Hepatocyte (in vitro differentiated cells): Measurements from ENCODE around the gene TDRD1. TPM values are rescaled to one million over a fixed set of nuclear protein-coding genes. Genes with fewer than 3 reads are reported as not detected.

Experiments
- DNase-seq: peaks from one replicate; pipeline ENCODE4 v3.0.0-alpha.2; 2016; ENCODE audit warnings: low spot score
- H2AFZ ChIP-seq: fragments of 200-600 bp; sonication (generic); 2 replicates; pipeline ENCODE4 v1.6.0; 2016; ENCODE audit warnings: antibody characterized with exemption, mild to moderate bottlenecking
- H3K27ac ChIP-seq: fragments of 200-600 bp; sonication (generic); 2 replicates; pipeline ENCODE4 v1.5.1; 2016; ENCODE audit warnings: mild to moderate bottlenecking
- H3K27me3 ChIP-seq: fragments of 200-600 bp; sonication (generic); 2 replicates; pipeline ENCODE4 v1.6.1; 2016
- H3K36me3 ChIP-seq: fragments of 200-600 bp; sonication (generic); replicated peaks from 2 replicates; pipeline ENCODE4 v1.5.1; 2016; ENCODE audit warnings: low read depth; ENCODE audit not compliant: insufficient read depth
- H3K4me1 ChIP-seq: fragments of 200-600 bp; sonication (generic); 2 replicates; pipeline ENCODE4 v1.5.1; 2016; ENCODE audit warnings: mild to moderate bottlenecking, moderate library complexity; ENCODE audit not compliant: insufficient read depth
- H3K4me2 ChIP-seq: fragments of 200-600 bp; sonication (generic); 2 replicates; pipeline ENCODE4 v1.6.0; 2016
- H3K4me3 ChIP-seq: fragments of 200-600 bp; sonication (generic); 2 replicates; pipeline ENCODE4 v1.5.1; 2016; ENCODE audit warnings: mild to moderate bottlenecking
- H3K79me2 ChIP-seq: fragments of 200-600 bp; sonication (generic); 2 replicates; pipeline ENCODE4 v1.6.0; 2017; ENCODE audit warnings: mild to moderate bottlenecking
- H3K9me2 ChIP-seq: fragments of 200-600 bp; sonication (generic); replicated peaks from 2 replicates; pipeline ENCODE4 v1.6.0; 2017; ENCODE audit warnings: mild to moderate bottlenecking; ENCODE audit not compliant: insufficient read depth
- H3K9me3 ChIP-seq: fragments of 200-600 bp; sonication (generic); 2 replicates; pipeline ENCODE4 v1.5.1; 2016; ENCODE audit warnings: low read depth, mild to moderate bottlenecking
- H4K20me1 ChIP-seq: fragments of 200-600 bp; sonication (generic); 2 replicates; pipeline ENCODE4 v1.6.0; 2016; ENCODE audit warnings: mild to moderate bottlenecking; ENCODE audit not compliant: insufficient read depth, poor library complexity, severe bottlenecking
- CTCF ChIP-seq: fragments of 200-600 bp; sonication (generic); IDR thresholded peaks from 2 replicates; pipeline ENCODE4 v1.5.1; 2016; ENCODE audit warnings: antibody characterized with exemption, mild to moderate bottlenecking; ENCODE audit not compliant: poor library complexity
- EZH2 ChIP-seq: fragments of 200-600 bp; sonication (generic); IDR thresholded peaks from 2 replicates; pipeline ENCODE4 v1.6.1; 2016; ENCODE audit warnings: antibody characterized with exemption, mild to moderate bottlenecking, borderline replicate concordance
- EZH2phosphoT487 ChIP-seq: fragments of 200-600 bp; sonication (generic); IDR thresholded peaks from one replicate; pipeline ENCODE4 v1.6.1; 2018; ENCODE audit warnings: antibody characterized with exemption, mild to moderate bottlenecking, low read depth, moderate library complexity; ENCODE audit not compliant: unreplicated experiment, severe bottlenecking
- WGBS: methylation state at CpG from one replicate; pipeline ENCODE4 v1.1.6; 2016; ENCODE audit warnings: low lambda C conversion rate; ENCODE audit errors: missing lambda C conversion rate; 5-methylcytosine and 5-hydroxymethylcytosine counted together
- polyA plus RNA-seq: library from polyadenylated mRNA; unstranded; fragments of >200 nt; fragmentation: Nextera tagmentation; extraction: Ambion mirVana; gene quantifications from 2 replicates; pipeline ENCODE4 v1.2.1, GENCODE V29; 2016
- total RNA-seq: library from RNA; depleted of rRNA; stranded (reverse); fragments of >200 nt; gene quantifications from 2 replicates; pipeline ENCODE4 v1.2.3, GENCODE V29; 2014

The TDRD1 gene
- total and polyA plus RNA-seq, 2 experiments from 2014 or later, result not detected

- Histone ChIP-seq H3K79me2 (no peaks in the 10 kb centered on the region), H3K4me1 (no peaks in the 10 kb centered on the region), H3K9me2 (no peaks in the 10 kb centered on the region), H3K9me3 (no peaks in the 10 kb centered on the region), H3K4me3 (peak within 1 kb of the TSS; percentile 49), H4K20me1 (no peaks in the 10 kb centered on the region), H3K4me2 (peak within 1 kb of the TSS; percentile 94), H3K27ac (peak within 1 kb of the TSS; percentile 19), H3K27me3 (peaks cover 46% of the 10 kb centered on the region), H2AFZ (peak within 1 kb of the TSS; percentile 70), H3K36me3 (no peaks in the 10 kb centered on the region)
- peak; percentile 80 for DNase-seq
- TF ChIP-seq EZH2phosphoT487 (no peak), CTCF (peak; percentile 42), EZH2 (peak; percentile 67)
- WGBS, result 2% methylated on average over 68 of the region's 79 CpGs
Measured at GRCh38 chr10:114239117-114239993, 60.2 kb downstream of the TDRD1 start, which contains the start of gene VWA2. TSS of gene VWA2 (plus strand) at chr10:114239254. CDS start at chr10:114248714, 9,460 bp downstream.

- H3K27me3 ChIP-seq, result peaks cover 40% of the 10 kb centered on the region
- H3K9me2 ChIP-seq, result no peaks in the 10 kb centered on the region
- no peaks in the 10 kb centered on the region for H4K20me1 ChIP-seq
- peak overlapping the region; percentile 49 for H3K4me3 ChIP-seq
- H3K9me3 ChIP-seq, result no peaks in the 10 kb centered on the region
- 35% methylated on average over 11 of the region's 11 CpGs for WGBS
- TF ChIP-seq CTCF (no peak), EZH2phosphoT487 (no peak), EZH2 (no peak)
- no peaks in the 10 kb centered on the region for H3K79me2 ChIP-seq
- peak overlapping the region; percentile 7 for H3K27ac ChIP-seq
- H3K4me1 ChIP-seq, result peaks cover 3% of the 10 kb centered on the region
- no peaks in the 10 kb centered on the region for H3K36me3 ChIP-seq
- no peak for DNase-seq
- H2AFZ ChIP-seq, result peak overlapping the region; percentile 70
- peak overlapping the region; percentile 94 for H3K4me2 ChIP-seq
Measured at GRCh38 chr10:114239994-114240345, 60.8 kb downstream of the TDRD1 start.

- Histone ChIP-seq H3K4me1 (peaks cover 14% of the 10 kb centered on the region), H3K27me3 (peaks cover 32% of the 10 kb centered on the region), H4K20me1 (no peaks in the 10 kb centered on the region), H3K4me2 (no peak overlapping the region), H2AFZ (no peak overlapping the region), H3K36me3 (no peaks in the 10 kb centered on the region), H3K9me3 (no peaks in the 10 kb centered on the region), H3K4me3 (no peak overlapping the region), H3K9me2 (no peaks in the 10 kb centered on the region), H3K27ac (no peak overlapping the region), H3K79me2 (no peaks in the 10 kb centered on the region)
- 86% methylated on average over 9 of the region's 9 CpGs for WGBS
- TF ChIP-seq CTCF (no peak), EZH2phosphoT487 (no peak), EZH2 (no peak)
- DNase-seq, result no peak
Measured at GRCh38 chr10:114242235-114242634, 63.1 kb downstream of the TDRD1 start.
